ENCODE results near the gene GHRH.

GHRH gene

DNA sequence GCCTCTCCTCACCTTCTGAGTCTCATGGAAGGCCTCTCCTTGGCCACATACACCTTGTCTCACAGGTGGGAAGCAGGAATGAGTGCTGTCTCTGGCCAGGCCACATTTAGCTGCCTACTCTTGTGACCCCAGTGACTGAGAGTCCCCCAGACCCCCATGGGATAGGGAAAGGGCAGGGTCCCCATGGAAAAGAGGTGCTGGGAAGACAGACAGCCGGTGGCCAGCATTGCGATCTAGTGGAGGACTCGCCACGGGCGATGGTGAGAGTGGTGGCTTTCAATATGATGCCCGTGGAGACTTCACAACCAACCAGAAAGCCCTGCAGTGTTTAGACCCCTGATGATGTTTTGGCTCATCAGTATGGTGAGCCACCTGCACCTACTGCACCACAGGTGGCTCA, 47.7 kb upstream of the GHRH start:
- no peak overlapping the region for H3K9ac ChIP-seq (ENCODE audit: low read depth, low read length)
- H2AFZ ChIP-seq (ENCODE audit: low read depth, low read length), result no peak overlapping the region
- ATAC-seq (ENCODE audit: insufficient read depth, low read depth) (no peak), DNase-seq (no peak)
- H3K36me3 ChIP-seq (ENCODE audit: insufficient read depth, low read length), result peaks cover 74% of the 10 kb centered on the region
- no peaks in the 10 kb centered on the region for H3K9me3 ChIP-seq (ENCODE audit: insufficient read depth, low read length, severe bottlenecking)
- peaks cover 63% of the 10 kb centered on the region for H3K79me2 ChIP-seq (ENCODE audit: insufficient read depth, low read length)
- no peak overlapping the region for H3K4me2 ChIP-seq (ENCODE audit: insufficient read depth, low read length)
- peaks cover 51% of the 10 kb centered on the region for H4K20me1 ChIP-seq (ENCODE audit: insufficient read depth, low read length)
- no peaks in the 10 kb centered on the region for H3K4me1 ChIP-seq (ENCODE audit: insufficient read depth, low read length)
- no peaks in the 10 kb centered on the region for H3K27me3 ChIP-seq (ENCODE audit: insufficient read depth, low read length, poor library complexity)
- TF ChIP-seq, protein P1, sequence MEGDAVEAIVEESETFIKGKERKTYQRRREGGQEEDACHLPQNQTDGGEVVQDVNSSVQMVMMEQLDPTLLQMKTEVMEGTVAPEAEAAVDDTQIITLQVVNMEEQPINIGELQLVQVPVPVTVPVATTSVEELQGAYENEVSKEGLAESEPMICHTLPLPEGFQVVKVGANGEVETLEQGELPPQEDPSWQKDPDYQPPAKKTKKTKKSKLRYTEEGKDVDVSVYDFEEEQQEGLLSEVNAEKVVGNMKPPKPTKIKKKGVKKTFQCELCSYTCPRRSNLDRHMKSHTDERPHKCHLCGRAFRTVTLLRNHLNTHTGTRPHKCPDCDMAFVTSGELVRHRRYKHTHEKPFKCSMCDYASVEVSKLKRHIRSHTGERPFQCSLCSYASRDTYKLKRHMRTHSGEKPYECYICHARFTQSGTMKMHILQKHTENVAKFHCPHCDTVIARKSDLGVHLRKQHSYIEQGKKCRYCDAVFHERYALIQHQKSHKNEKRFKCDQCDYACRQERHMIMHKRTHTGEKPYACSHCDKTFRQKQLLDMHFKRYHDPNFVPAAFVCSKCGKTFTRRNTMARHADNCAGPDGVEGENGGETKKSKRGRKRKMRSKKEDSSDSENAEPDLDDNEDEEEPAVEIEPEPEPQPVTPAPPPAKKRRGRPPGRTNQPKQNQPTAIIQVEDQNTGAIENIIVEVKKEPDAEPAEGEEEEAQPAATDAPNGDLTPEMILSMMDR (IDR thresholded peaks at IDR 0.05; ENCODE audit: borderline replicate concordance, extremely low read depth, low read length, poor library complexity, severe bottlenecking), result no peak
- TF ChIP-seq EZH2 (IDR thresholded peaks at IDR 0.05; ENCODE audit: borderline replicate concordance, low read depth, low read length, severe bottlenecking), result no peak
- no peak overlapping the region for H3K4me3 ChIP-seq (ENCODE audit: low read depth in 1 of 2, low read length in 2 of 2)
- no peak overlapping the region for H3K27ac ChIP-seq (ENCODE audit: low read length)

DNA sequence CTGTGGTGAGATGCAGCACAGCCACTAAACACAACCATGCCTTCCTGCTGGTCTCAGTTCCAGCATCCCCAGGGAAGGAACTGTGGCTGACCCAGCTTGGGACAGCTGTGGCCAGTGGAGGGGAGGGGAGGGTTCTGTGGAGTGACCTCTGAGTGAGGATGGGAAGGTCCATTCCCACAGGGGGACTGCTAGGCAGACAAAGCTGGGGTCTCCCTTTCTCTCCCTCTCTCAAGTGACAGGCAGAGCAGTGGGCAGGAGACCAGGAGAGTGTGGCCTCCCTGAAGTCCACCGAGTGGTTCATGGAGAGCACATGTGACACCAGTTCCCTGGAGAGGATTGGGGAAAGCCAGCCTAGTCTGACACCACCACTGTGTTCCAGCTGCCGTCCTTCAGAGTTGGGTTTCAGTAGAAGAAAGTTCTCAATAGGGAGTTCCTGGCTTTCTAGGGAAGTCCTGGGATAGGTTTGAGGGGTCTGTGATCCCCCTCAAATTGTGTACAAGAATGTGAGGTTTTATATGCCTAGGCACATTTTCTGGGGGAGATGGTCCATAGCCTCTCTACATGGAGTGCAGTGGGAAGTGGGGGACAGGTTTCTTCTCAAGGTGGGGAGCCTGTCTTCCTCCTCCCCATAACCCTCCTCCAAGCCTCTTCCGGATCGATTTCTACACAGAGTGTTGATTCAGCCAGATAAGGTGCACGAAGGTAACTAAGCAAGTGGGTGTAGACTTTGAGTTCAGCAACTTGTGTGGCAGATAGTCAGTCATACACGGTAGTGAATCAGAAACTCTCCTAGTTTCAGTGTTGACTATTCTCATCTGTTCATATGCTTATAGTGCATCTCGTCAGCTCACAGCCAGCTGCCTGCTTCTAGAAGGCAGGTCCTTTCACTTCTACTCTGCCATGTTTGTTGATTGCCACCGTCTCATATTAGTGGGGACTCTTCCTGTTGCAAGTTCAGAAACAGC, 46.8 kb upstream of the GHRH start:
- Histone ChIP-seq H3K4me3 (ENCODE audit: low read depth in 1 of 2, low read length in 2 of 2) (no peak overlapping the region), H3K36me3 (ENCODE audit: insufficient read depth, low read length) (peaks cover 75% of the 10 kb centered on the region), H3K27ac (ENCODE audit: low read length) (no peak overlapping the region), H3K4me2 (ENCODE audit: insufficient read depth, low read length) (no peak overlapping the region), H3K27me3 (ENCODE audit: insufficient read depth, low read length, poor library complexity) (no peaks in the 10 kb centered on the region), H2AFZ (ENCODE audit: low read depth, low read length) (no peak overlapping the region), H3K9ac (ENCODE audit: low read depth, low read length) (no peak overlapping the region), H3K79me2 (ENCODE audit: insufficient read depth, low read length) (peaks cover 63% of the 10 kb centered on the region), H3K4me1 (ENCODE audit: insufficient read depth, low read length) (no peaks in the 10 kb centered on the region), H4K20me1 (ENCODE audit: insufficient read depth, low read length) (peaks cover 42% of the 10 kb centered on the region), H3K9me3 (ENCODE audit: insufficient read depth, low read length, severe bottlenecking) (no peaks in the 10 kb centered on the region)
- ATAC-seq (ENCODE audit: insufficient read depth, low read depth), result no peak
- TF ChIP-seq, protein P1 (IDR thresholded peaks at IDR 0.05; ENCODE audit: borderline replicate concordance, extremely low read depth, low read length, poor library complexity, severe bottlenecking), result no peak
- TF ChIP-seq EZH2 (IDR thresholded peaks at IDR 0.05; ENCODE audit: borderline replicate concordance, low read depth, low read length, severe bottlenecking), result no peak
- no peak for DNase-seq

DNA sequence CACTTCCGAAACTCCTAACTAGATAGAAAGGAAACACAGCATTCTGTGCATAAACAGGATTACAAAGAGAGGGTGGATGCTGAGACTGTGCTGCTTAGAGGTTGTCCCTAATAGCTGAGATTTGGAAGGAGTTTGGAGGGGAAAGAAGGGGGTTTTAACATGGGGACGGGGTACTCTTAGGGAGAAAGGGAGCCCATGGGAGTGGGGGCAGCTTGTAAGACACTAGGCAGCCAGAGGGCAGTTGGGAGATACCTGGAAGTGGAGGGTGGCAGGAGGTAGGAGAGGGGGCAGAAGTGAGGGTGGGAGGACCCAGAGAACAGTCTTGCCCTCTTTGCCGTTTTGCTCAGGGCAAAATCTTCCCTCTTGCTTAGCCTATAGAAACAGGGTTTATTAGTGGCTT, 44.2 kb upstream of the GHRH start:
- no peak overlapping the region for H3K4me3 ChIP-seq (ENCODE audit: low read depth in 1 of 2, low read length in 2 of 2)
- H4K20me1 ChIP-seq (ENCODE audit: insufficient read depth, low read length), result peaks cover 39% of the 10 kb centered on the region
- H3K4me2 ChIP-seq (ENCODE audit: insufficient read depth, low read length), result no peak overlapping the region
- DNase-seq (no peak), ATAC-seq (ENCODE audit: insufficient read depth, low read depth) (no peak)
- H2AFZ ChIP-seq (ENCODE audit: low read depth, low read length), result no peak overlapping the region
- TF ChIP-seq, protein P1 (IDR thresholded peaks at IDR 0.05; ENCODE audit: borderline replicate concordance, extremely low read depth, low read length, poor library complexity, severe bottlenecking), result no peak
- no peak for TF ChIP-seq EZH2 (IDR thresholded peaks at IDR 0.05; ENCODE audit: borderline replicate concordance, low read depth, low read length, severe bottlenecking)
- no peak overlapping the region for H3K27ac ChIP-seq (ENCODE audit: low read length)
- H3K9me3 ChIP-seq (ENCODE audit: insufficient read depth, low read length, severe bottlenecking), result no peaks in the 10 kb centered on the region
- no peaks in the 10 kb centered on the region for H3K4me1 ChIP-seq (ENCODE audit: insufficient read depth, low read length)
- H3K36me3 ChIP-seq (ENCODE audit: insufficient read depth, low read length), result peaks cover 82% of the 10 kb centered on the region
- H3K79me2 ChIP-seq (ENCODE audit: insufficient read depth, low read length), result peaks cover 62% of the 10 kb centered on the region
- no peaks in the 10 kb centered on the region for H3K27me3 ChIP-seq (ENCODE audit: insufficient read depth, low read length, poor library complexity)
- H3K9ac ChIP-seq (ENCODE audit: low read depth, low read length), result no peak overlapping the region

Data from DND-41 (cell line).